HepG2 (cell line): ENCODE data around the gene LBX2. TPM values are rescaled to one million over a fixed set of nuclear protein-coding genes. Genes with fewer than 3 reads are reported as not detected.

ENCODE experiments used
- ATAC-seq: fragments of 200-7000 bp; cut with Tn5 transposase; 3 replicates; pipeline ENCODE4 v1.9.1; 2020; ENCODE audit warnings: mild to moderate bottlenecking, moderate library complexity
- BruUV-seq: library from RNA; stranded (reverse); fragments of 400-500 nt; replicated peaks from 2 replicates; lab custom pipeline; 2021; lab: Mats Ljungman, UMichigan
- CTCF ChIA-PET: fragments of 300-600 bp; formaldehyde crosslinking; extraction: SDS; loops from one replicate; lab custom pipeline; 2021; ENCODE audit warnings: low total read pairs, inconsistent platforms, low intra/inter-chr PET ratio; lab: Yijun Ruan, JAX
- POLR2A ChIA-PET: fragments of 350-600 bp; sonication (Branson Sonifier 250); formaldehyde crosslinking; loops from one replicate; lab custom pipeline; 2020; ENCODE audit warnings: antibody characterized with exemption, inconsistent platforms; lab: Yijun Ruan, JAX
- DNase-seq: peaks from one replicate; pipeline ENCODE4 v3.0.0-alpha.2; 2015; ENCODE audit warnings: low spot score
- FAIRE-seq: peaks from 3 replicates; lab custom pipeline; 2011; peaks lifted over from hg19 to GRCh38; lab: Jason Lieb, UNC
- H2AFZ ChIP-seq: one replicate; pipeline ENCODE4 v1.6.1; 2011; ENCODE audit warnings: low read length, inconsistent platforms
- H3K27ac ChIP-seq: fragments of 300-600 bp; 3 replicates; pipeline ENCODE4 v1.8.0; 2011; ENCODE audit warnings: mixed run types, mild to moderate bottlenecking, mixed read lengths, low read length, inconsistent platforms; ENCODE audit not compliant: insufficient read depth; ENCODE audit errors: extremely low read length
- H3K27me3 ChIP-seq, 2 experiments: fragments of 200-600 bp in 1 of 2; 2 replicates in 1 of 2; 3 replicates in 1 of 2; pipeline versions ENCODE4 v1.6.0 to v1.8.0; 2011; ENCODE audit warnings: low read length in 2 of 2, mild to moderate bottlenecking in 2 of 2, moderate library complexity in 2 of 2, inconsistent platforms in 1 of 2; ENCODE audit not compliant: insufficient read depth in 2 of 2, control insufficient read depth in 1 of 2
- H3K36me3 ChIP-seq, 2 experiments: fragments of 200-600 bp in 1 of 2; replicated peaks in 1 of 2; 2 replicates in 1 of 2; 3 replicates in 1 of 2; pipeline versions ENCODE4 v1.5.1 to v1.8.0; 2011; ENCODE audit warnings: low read length in 2 of 2, inconsistent platforms in 1 of 2; ENCODE audit not compliant: insufficient read depth in 2 of 2, control insufficient read depth in 1 of 2
- H3K4me1 ChIP-seq: 2 replicates; pipeline ENCODE4 v1.5.1; 2012; ENCODE audit warnings: low read length, inconsistent platforms; ENCODE audit not compliant: insufficient read depth
- H3K4me2 ChIP-seq: 2 replicates; pipeline ENCODE4 v1.6.0; 2011; ENCODE audit warnings: low read depth, low read length, inconsistent platforms
- H3K4me3 ChIP-seq, 3 experiments: fragments of 200-600 bp in 1 of 3; sonication (generic), shearing (Covaris generic) in 1 of 3; replicated peaks in 1 of 3; 2 replicates each; pipeline ENCODE4 v1.5.1; 2011 to 2016; ENCODE audit warnings: low read length in 3 of 3, inconsistent platforms in 2 of 3, low read depth in 2 of 3, mild to moderate bottlenecking in 2 of 3, control low read depth in 1 of 3, mixed read lengths in 1 of 3; ENCODE audit not compliant: insufficient read depth in 1 of 3
- H3K79me2 ChIP-seq: one replicate; pipeline ENCODE4 v1.6.1; 2011; ENCODE audit warnings: low read length, inconsistent platforms; ENCODE audit not compliant: insufficient read depth
- H3K9ac ChIP-seq: 2 replicates; pipeline ENCODE4 v1.6.0; 2011; ENCODE audit warnings: mild to moderate bottlenecking, low read depth, low read length, inconsistent platforms; ENCODE audit not compliant: insufficient read depth
- H3K9me3 ChIP-seq: 2 replicates; pipeline ENCODE4 v1.5.1; 2012; ENCODE audit warnings: mild to moderate bottlenecking, low read length
- H4K20me1 ChIP-seq: 2 replicates; pipeline ENCODE4 v1.6.0; 2011; ENCODE audit warnings: inconsistent platforms, mild to moderate bottlenecking, low read length, moderate library complexity; ENCODE audit not compliant: insufficient read depth
- BORCS8-MEF2B ChIP-seq: sonication (generic); formaldehyde crosslinking; IDR thresholded peaks from 2 replicates; pipeline ENCODE4 v1.8.0; 2022; ENCODE audit warnings: mild to moderate bottlenecking, missing genetic modification reagents
- DMAP1 ChIP-seq: IDR thresholded peaks from 2 replicates; pipeline ENCODE4 v1.6.1; 2016
- NFE2L1 ChIP-seq: sonication (generic); formaldehyde crosslinking; IDR thresholded peaks from 2 replicates; pipeline ENCODE4 v1.4.0; 2020; ENCODE audit warnings: missing genetic modification reagents, mild to moderate bottlenecking, borderline replicate concordance
- NR1H2 ChIP-seq: sonication (generic); formaldehyde crosslinking; IDR thresholded peaks from 2 replicates; pipeline ENCODE4 v1.8.1; 2022; ENCODE audit warnings: low read depth, missing genetic modification reagents, borderline replicate concordance
- NR2C2 ChIP-seq: sonication (generic); formaldehyde crosslinking; IDR thresholded peaks from 2 replicates; pipeline ENCODE4 v1.4.0; 2020; ENCODE audit warnings: missing genetic modification reagents, mild to moderate bottlenecking, moderate library complexity, borderline replicate concordance
- SMAD3 ChIP-seq: sonication (generic); formaldehyde crosslinking; IDR thresholded peaks from 2 replicates; pipeline ENCODE4 v1.4.0; 2020; ENCODE audit warnings: missing genetic modification reagents
- SP5 ChIP-seq: IDR thresholded peaks from 2 replicates; pipeline ENCODE4 v1.6.1; 2016; ENCODE audit warnings: low read depth, borderline replicate concordance
- WIZ ChIP-seq: sonication (generic); formaldehyde crosslinking; IDR thresholded peaks from 2 replicates; pipeline ENCODE4 v1.5.1; 2020; ENCODE audit warnings: mild to moderate bottlenecking, missing genetic modification reagents
- ZC3H4 ChIP-seq: sonication (generic); formaldehyde crosslinking; IDR thresholded peaks from 2 replicates; pipeline ENCODE4 v1.4.0; 2020; ENCODE audit warnings: missing genetic modification reagents, borderline replicate concordance
- ZNF10 ChIP-seq: sonication (generic); formaldehyde crosslinking; IDR thresholded peaks from 2 replicates; pipeline ENCODE4 v1.4.0; 2020; ENCODE audit warnings: mild to moderate bottlenecking, low read depth, missing genetic modification reagents, borderline replicate concordance
- ZNF260 ChIP-seq: sonication (generic); formaldehyde crosslinking; IDR thresholded peaks from 2 replicates; pipeline ENCODE4 v1.4.0; 2020; ENCODE audit warnings: missing genetic modification reagents, low read depth, mild to moderate bottlenecking, borderline replicate concordance
- ZNF446 ChIP-seq: sonication (generic); formaldehyde crosslinking; IDR thresholded peaks from 2 replicates; pipeline ENCODE4 v1.5.0; 2020; ENCODE audit warnings: mild to moderate bottlenecking, missing genetic modification reagents
- ZNF468 ChIP-seq: sonication (generic); formaldehyde crosslinking; IDR thresholded peaks from 2 replicates; pipeline ENCODE4 v1.8.0; 2022; ENCODE audit warnings: mild to moderate bottlenecking, moderate library complexity, missing genetic modification reagents
- ZNF503 ChIP-seq: sonication (generic); formaldehyde crosslinking; IDR thresholded peaks from 2 replicates; pipeline ENCODE4 v1.4.0; 2020; ENCODE audit warnings: missing genetic modification reagents
- ZNF574 ChIP-seq: sonication (generic); formaldehyde crosslinking; IDR thresholded peaks from 2 replicates; pipeline ENCODE4 v1.4.0; 2020; ENCODE audit warnings: missing genetic modification reagents
- ZNF737 ChIP-seq: sonication (generic); formaldehyde crosslinking; IDR thresholded peaks from 2 replicates; pipeline ENCODE4 v1.5.0; 2020; ENCODE audit warnings: missing genetic modification reagents, mild to moderate bottlenecking, borderline replicate concordance
- WGBS: methylation state at CpG from one replicate; pipeline ENCODE4 v1.1.6; 2017; ENCODE audit warnings: low lambda C conversion rate; 5-methylcytosine and 5-hydroxymethylcytosine counted together
- in situ Hi-C: cut with HindIII; loops from 2 replicates; pipeline ENCODE4 v1.10.0; 2017; ENCODE audit warnings: low pct_unique_long_range_greater_than_20kb; ENCODE audit not compliant: extremely low pct_ligation_motif_present
- intact Hi-C: fragments of 100-400 bp; cut with micrococcal nuclease; formaldehyde crosslinking; loops from one replicate; pipeline ENCODE4 v1.10.0; 2022; ENCODE audit not compliant: unreplicated experiment
- polyA plus RNA-seq, 8 experiments: library from polyadenylated mRNA; depleted of rRNA in 3 of 8; stranded (reverse) in 7 of 8; unstranded in 1 of 8; fragments of >200 nt; fragmentation: Illumina TruSeq in 4 of 8; extraction: Trizol in 4 of 8; gene quantifications; 2 replicates each; pipeline versions ENCODE4 v1.2.1 to v1.2.3, GENCODE V29; 2011 to 2016; ENCODE audit warnings: low read depth in 4 of 8, missing spikeins in 1 of 8, mixed read lengths in 1 of 8; ENCODE audit not compliant: insufficient read depth in 1 of 8
- total RNA-seq, 5 experiments: library from RNA; depleted of rRNA; stranded (reverse); fragments of >200 nt; fragmentation: Illumina TruSeq; extraction: Trizol; gene quantifications; 2 replicates each; pipeline ENCODE4 v1.2.3, GENCODE V29; 2016; ENCODE audit warnings: low read depth in 1 of 5
- TF ChIP-seq, protein P1 (sequence below): sonication (generic); formaldehyde crosslinking; IDR thresholded peaks from 2 replicates; pipeline ENCODE4 v1.5.0; 2020; ENCODE audit warnings: missing genetic modification reagents
- TF ChIP-seq, protein P2 (sequence below): sonication (generic); formaldehyde crosslinking; conservative IDR thresholded peaks from 2 replicates; pipeline ENCODE4 v1.8.0; 2022; ENCODE audit warnings: mild to moderate bottlenecking, moderate library complexity, missing genetic modification reagents

LBX2 gene
- total and polyA plus RNA-seq, 2 of the 13 experiments (the other 11 are each of a cell fraction or from before 2014, with no cell fraction given), result 6.4 to 8.1 TPM

GRCh38 chr2:74531666-74532065 is 32.3 kb upstream of the LBX2 start:
- Histone ChIP-seq H3K4me3 (no peak overlapping the region), H3K4me1 (peaks cover 38% of the 10 kb centered on the region), H3K27ac (no peak overlapping the region), H3K9me3 (no peaks in the 10 kb centered on the region), H4K20me1 (no peaks in the 10 kb centered on the region)
- CTCF ChIA-PET, result interaction anchor here (1.2 to 2.4 kb wide), 5 partner anchors 25 to 282 kb away, joined by 4 to 19 read pairs (median 5); partner anchors contain the start of genes CCDC142, PCGF1 and TTC31
- DNase-seq, result no peak
- TF ChIP-seq WIZ (CRISPR knock-in tag) (no peak), BORCS8-MEF2B (CRISPR knock-in tag) (no peak), SP5 (no peak), NFE2L1 (no peak), ZNF10 (CRISPR knock-in tag) (no peak), NR1H2 (CRISPR knock-in tag) (no peak), ZNF737 (CRISPR knock-in tag) (no peak), ZNF503 (no peak), SMAD3 (CRISPR knock-in tag) (no peak), ZNF446 (CRISPR knock-in tag) (no peak), ZNF574 (no peak), ZNF260 (CRISPR knock-in tag) (no peak), ZC3H4 (CRISPR knock-in tag) (no peak), ZNF468 (CRISPR knock-in tag) (no peak), DMAP1 (CRISPR knock-in tag) (no peak), NR2C2 (no peak)
- TF ChIP-seq, protein P1, sequence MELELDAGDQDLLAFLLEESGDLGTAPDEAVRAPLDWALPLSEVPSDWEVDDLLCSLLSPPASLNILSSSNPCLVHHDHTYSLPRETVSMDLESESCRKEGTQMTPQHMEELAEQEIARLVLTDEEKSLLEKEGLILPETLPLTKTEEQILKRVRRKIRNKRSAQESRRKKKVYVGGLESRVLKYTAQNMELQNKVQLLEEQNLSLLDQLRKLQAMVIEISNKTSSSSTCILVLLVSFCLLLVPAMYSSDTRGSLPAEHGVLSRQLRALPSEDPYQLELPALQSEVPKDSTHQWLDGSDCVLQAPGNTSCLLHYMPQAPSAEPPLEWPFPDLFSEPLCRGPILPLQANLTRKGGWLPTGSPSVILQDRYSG (CRISPR knock-in tag), result no peak
- TF ChIP-seq, protein P2, sequence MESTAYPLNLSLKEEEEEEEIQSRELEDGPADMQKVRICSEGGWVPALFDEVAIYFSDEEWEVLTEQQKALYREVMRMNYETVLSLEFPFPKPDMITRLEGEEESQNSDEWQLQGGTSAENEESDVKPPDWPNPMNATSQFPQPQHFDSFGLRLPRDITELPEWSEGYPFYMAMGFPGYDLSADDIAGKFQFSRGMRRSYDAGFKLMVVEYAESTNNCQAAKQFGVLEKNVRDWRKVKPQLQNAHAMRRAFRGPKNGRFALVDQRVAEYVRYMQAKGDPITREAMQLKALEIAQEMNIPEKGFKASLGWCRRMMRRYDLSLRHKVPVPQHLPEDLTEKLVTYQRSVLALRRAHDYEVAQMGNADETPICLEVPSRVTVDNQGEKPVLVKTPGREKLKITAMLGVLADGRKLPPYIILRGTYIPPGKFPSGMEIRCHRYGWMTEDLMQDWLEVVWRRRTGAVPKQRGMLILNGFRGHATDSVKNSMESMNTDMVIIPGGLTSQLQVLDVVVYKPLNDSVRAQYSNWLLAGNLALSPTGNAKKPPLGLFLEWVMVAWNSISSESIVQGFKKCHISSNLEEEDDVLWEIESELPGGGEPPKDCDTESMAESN (CRISPR knock-in tag), result no peak
- TF ChIP-seq, all 625 proteins: peak for 0
- in situ Hi-C loops (no loop called here), intact Hi-C loops (loop anchor here (1.0 kb wide), 1 partner anchor 198 kb away; no protein-coding TSS in a partner anchor)
- no peak overlapping the region for H3K9ac ChIP-seq
- FAIRE-seq (no peak), ATAC-seq (no peak)
- no peak overlapping the region for H2AFZ ChIP-seq
- H3K79me2 ChIP-seq, result peaks cover 30% of the 10 kb centered on the region
- H3K4me2 ChIP-seq, result no peak overlapping the region
- POLR2A ChIA-PET, result interaction anchor here (0.7 to 5.9 kb wide), 6 partner anchors 23 to 74 kb away, joined by 3 to 76 read pairs (median 12); partner anchors contain the start of genes CCDC142, LBX2, PCGF1 and TTC31
- WGBS, result 99% methylated on average over 7 of the region's 7 CpGs
- peaks cover 4 to 9% of the 10 kb centered on the region in 2 experiments; a peak in 3 of 5 replicates for H3K27me3 ChIP-seq
- BruUV-seq, result no TSS peak
- H3K36me3 ChIP-seq, result peaks cover 15 to 29% of the 10 kb centered on the region in 2 experiments
